Measurements from ENCODE around the gene DCST1. TPM values are rescaled to one million over a fixed set of nuclear protein-coding genes. Genes with fewer than 3 reads are reported as not detected.

DCST1 gene
- polyA plus RNA-seq, 2 of the 4 experiments (the other 2 are of a cell fraction), result 0.06 TPM; not detected in 1

DNA sequence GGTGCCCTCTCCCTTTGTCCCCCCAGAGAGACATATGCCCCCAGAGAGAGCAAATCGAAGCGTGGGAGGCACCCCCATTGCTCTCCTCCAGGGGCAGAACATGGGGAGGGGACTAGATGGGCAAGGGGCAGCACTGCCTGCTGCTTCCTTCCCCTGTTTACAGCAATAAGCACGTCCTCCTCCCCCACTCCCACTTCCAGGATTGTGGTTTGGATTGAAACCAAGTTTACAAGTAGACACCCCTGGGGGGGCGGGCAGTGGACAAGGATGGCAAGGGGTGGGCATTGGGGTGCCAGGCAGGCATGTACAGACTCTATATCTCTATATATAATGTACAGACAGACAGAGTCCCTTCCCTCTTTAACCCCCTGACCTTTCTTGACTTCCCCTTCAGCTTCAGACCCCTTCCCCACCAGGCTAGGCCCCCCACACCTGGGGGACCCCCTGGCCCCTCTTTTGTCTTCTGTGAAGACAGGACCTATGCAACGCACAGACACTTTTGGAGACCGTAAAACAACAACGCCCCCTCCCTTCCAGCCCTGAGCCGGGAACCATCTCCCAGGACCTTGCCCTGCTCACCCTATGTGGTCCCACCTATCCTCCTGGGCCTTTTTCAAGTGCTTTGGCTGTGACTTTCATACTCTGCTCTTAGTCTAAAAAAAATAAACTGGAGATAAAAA lies 53.4 kb downstream of the DCST1 start:
- FAIRE-seq (no peak), ATAC-seq (no peak), DNase-seq (ENCODE audit: low read depth in 1 of 2, low spot score in 1 of 2) (no peak)
- no peak overlapping the region; a peak in 1 of 6 replicates for H3K27ac ChIP-seq
- TF ChIP-seq, protein P1, sequence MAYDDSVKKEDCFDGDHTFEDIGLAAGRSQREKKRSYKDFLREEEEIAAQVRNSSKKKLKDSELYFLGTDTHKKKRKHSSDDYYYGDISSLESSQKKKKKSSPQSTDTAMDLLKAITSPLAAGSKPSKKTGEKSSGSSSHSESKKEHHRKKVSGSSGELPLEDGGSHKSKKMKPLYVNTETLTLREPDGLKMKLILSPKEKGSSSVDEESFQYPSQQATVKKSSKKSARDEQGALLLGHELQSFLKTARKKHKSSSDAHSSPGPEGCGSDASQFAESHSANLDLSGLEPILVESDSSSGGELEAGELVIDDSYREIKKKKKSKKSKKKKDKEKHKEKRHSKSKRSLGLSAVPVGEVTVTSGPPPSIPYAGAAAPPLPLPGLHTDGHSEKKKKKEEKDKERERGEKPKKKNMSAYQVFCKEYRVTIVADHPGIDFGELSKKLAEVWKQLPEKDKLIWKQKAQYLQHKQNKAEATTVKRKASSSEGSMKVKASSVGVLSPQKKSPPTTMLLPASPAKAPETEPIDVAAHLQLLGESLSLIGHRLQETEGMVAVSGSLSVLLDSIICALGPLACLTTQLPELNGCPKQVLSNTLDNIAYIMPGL (CRISPR knock-in tag; IDR thresholded peaks at IDR 0.05; ENCODE audit: borderline replicate concordance), result no peak
- TF ChIP-seq, protein P2, sequence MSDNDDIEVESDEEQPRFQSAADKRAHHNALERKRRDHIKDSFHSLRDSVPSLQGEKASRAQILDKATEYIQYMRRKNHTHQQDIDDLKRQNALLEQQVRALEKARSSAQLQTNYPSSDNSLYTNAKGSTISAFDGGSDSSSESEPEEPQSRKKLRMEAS (IDR thresholded peaks at IDR 0.05), result no peak
- TF ChIP-seq HEYL (CRISPR knock-in tag; IDR thresholded peaks at IDR 0.05), result no peak
- TF ChIP-seq, protein P3, sequence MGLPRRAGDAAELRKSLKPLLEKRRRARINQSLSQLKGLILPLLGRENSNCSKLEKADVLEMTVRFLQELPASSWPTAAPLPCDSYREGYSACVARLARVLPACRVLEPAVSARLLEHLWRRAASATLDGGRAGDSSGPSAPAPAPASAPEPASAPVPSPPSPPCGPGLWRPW (IDR thresholded peaks at IDR 0.05), result no peak
- no peak for TF ChIP-seq NPAS2 (CRISPR knock-in tag; IDR thresholded peaks at IDR 0.05; ENCODE audit: borderline replicate concordance)
- TF ChIP-seq POLR2AphosphoS2 (conservative IDR thresholded peaks at IDR 0.05; ENCODE audit: low read length), result no peak
- TF ChIP-seq EHF (CRISPR knock-in tag; IDR thresholded peaks at IDR 0.05), result no peak
- no peak for TF ChIP-seq ZSCAN20 (CRISPR knock-in tag; IDR thresholded peaks at IDR 0.05)
- TF ChIP-seq, protein P4, sequence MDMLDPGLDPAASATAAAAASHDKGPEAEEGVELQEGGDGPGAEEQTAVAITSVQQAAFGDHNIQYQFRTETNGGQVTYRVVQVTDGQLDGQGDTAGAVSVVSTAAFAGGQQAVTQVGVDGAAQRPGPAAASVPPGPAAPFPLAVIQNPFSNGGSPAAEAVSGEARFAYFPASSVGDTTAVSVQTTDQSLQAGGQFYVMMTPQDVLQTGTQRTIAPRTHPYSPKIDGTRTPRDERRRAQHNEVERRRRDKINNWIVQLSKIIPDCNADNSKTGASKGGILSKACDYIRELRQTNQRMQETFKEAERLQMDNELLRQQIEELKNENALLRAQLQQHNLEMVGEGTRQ (IDR thresholded peaks at IDR 0.05), result no peak
- no peak for TF ChIP-seq ZNF302 (CRISPR knock-in tag; IDR thresholded peaks at IDR 0.05)
- TF ChIP-seq ESRRA (IDR thresholded peaks at IDR 0.05; ENCODE audit: borderline replicate concordance, low read length), result no peak
- no peak for TF ChIP-seq HOXA7 (CRISPR knock-in tag; IDR thresholded peaks at IDR 0.05)
- TF ChIP-seq FOSL2 (IDR thresholded peaks at IDR 0.05), result no peak
- no peak for TF ChIP-seq FOSL2 (CRISPR knock-in tag; IDR thresholded peaks at IDR 0.05)
- no peak for TF ChIP-seq FOXS1 (CRISPR knock-in tag; IDR thresholded peaks at IDR 0.05)
- no peak for TF ChIP-seq MAFK (IDR thresholded peaks at IDR 0.05; ENCODE audit: partially characterized antibody)
- no peak for TF ChIP-seq SREBF2 (IDR thresholded peaks at IDR 0.05)
- TF ChIP-seq, protein P5, sequence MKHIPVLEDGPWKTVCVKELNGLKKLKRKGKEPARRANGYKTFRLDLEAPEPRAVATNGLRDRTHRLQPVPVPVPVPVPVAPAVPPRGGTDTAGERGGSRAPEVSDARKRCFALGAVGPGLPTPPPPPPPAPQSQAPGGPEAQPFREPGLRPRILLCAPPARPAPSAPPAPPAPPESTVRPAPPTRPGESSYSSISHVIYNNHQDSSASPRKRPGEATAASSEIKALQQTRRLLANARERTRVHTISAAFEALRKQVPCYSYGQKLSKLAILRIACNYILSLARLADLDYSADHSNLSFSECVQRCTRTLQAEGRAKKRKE (CRISPR knock-in tag; IDR thresholded peaks at IDR 0.05; ENCODE audit: low read depth), result no peak
- TF ChIP-seq PHF8 (IDR thresholded peaks at IDR 0.05; ENCODE audit: borderline replicate concordance, low read depth), result no peak
- TF ChIP-seq RFX5 (IDR thresholded peaks at IDR 0.05), result no peak
- CTCF ChIA-PET, result interaction anchor here (0.7 to 5.5 kb wide), 14 partner anchors 9 to 482 kb away, joined by 3 to 350 read pairs (median 18); partner anchors contain the start of genes ADAM15, EFNA1, EFNA4 and KRTCAP2
- H3K4me1 ChIP-seq, result peaks cover 30% of the 10 kb centered on the region
- POLR2A ChIA-PET, result no interaction called here
- H3K4me3 ChIP-seq, result no peak overlapping the region
- no peak overlapping the region for H3K4me2 ChIP-seq
- WGBS (ENCODE audit: missing lambda C conversion rate), result 64% methylated on average over 7 of the region's 8 CpGs
- H3K9me3 ChIP-seq, result no peaks in the 10 kb centered on the region

Measured in A549 (cell line).